Neural cell (in vitro differentiated cells): ENCODE measurements around the gene WDR81. TPM values are rescaled to one million over a fixed set of nuclear protein-coding genes. Genes with fewer than 3 reads are reported as not detected.

ENCODE experiments used
- H2AFZ ChIP-seq: fragments of 200-600, 300-800 bp; sonication (generic), shearing (Covaris generic); 2 replicates; pipeline ENCODE4 v1.6.0; 2014; ENCODE audit warnings: low read depth, mild to moderate bottlenecking, antibody characterized with exemption, low read length, moderate library complexity
- H3F3A ChIP-seq: fragments of 200-600 bp; shearing (Covaris generic); 2 replicates; pipeline ENCODE4 v1.6.1; 2016; ENCODE audit warnings: mild to moderate bottlenecking, moderate library complexity, mixed read lengths, antibody characterized with exemption, low read length; ENCODE audit not compliant: insufficient read depth, poor library complexity, severe bottlenecking
- H3K27ac ChIP-seq: fragments of 200-600, 300-800 bp; sonication (generic), shearing (Covaris generic); 2 replicates; pipeline ENCODE4 v1.5.1; 2014; ENCODE audit warnings: mild to moderate bottlenecking, low read length, moderate library complexity
- H3K27me3 ChIP-seq: fragments of 300-800, 200-600 bp; sonication (generic), shearing (Covaris generic); 2 replicates; pipeline ENCODE4 v1.6.0; 2014; ENCODE audit warnings: mild to moderate bottlenecking, low read depth, low read length, moderate library complexity; ENCODE audit not compliant: insufficient read depth
- H3K36me3 ChIP-seq: fragments of 300-800, 200-600 bp; sonication (generic), shearing (Covaris generic); 2 replicates; pipeline ENCODE4 v1.5.1; 2014; ENCODE audit warnings: mild to moderate bottlenecking, antibody characterized with exemption, low read length, moderate library complexity; ENCODE audit not compliant: insufficient read depth
- H3K4me2 ChIP-seq: fragments of 300-800, 200-600 bp; sonication (generic), shearing (Covaris generic); 2 replicates; pipeline ENCODE4 v1.6.0; 2014; ENCODE audit warnings: mild to moderate bottlenecking, low read length
- H3K4me3 ChIP-seq: fragments of 300-800, 200-600 bp; sonication (generic), shearing (Covaris generic); 2 replicates; pipeline ENCODE4 v1.5.1; 2014; ENCODE audit warnings: mild to moderate bottlenecking, low read length, moderate library complexity
- H3K79me2 ChIP-seq: fragments of 200-600 bp; shearing (Covaris generic); replicated peaks from 2 replicates; pipeline ENCODE4 v1.6.0; 2014; ENCODE audit warnings: mild to moderate bottlenecking, low read length, moderate library complexity; ENCODE audit not compliant: insufficient read depth
- H3K9ac ChIP-seq: fragments of 300-800, 200-600 bp; sonication (generic), shearing (Covaris generic); 2 replicates; pipeline ENCODE4 v1.6.1; 2016; ENCODE audit warnings: mild to moderate bottlenecking, low read length, mixed read lengths
- H3K9me2 ChIP-seq: fragments of 200-600 bp; shearing (Covaris generic); 2 replicates; pipeline ENCODE4 v1.6.1; 2016; ENCODE audit warnings: mild to moderate bottlenecking, low read length, mixed read lengths; ENCODE audit not compliant: insufficient read depth
- H3K9me3 ChIP-seq: fragments of 200-600, 300-800 bp; sonication (generic), shearing (Covaris generic); 2 replicates; pipeline ENCODE4 v1.6.1; 2016; ENCODE audit warnings: mild to moderate bottlenecking, mixed run types, low read length, moderate library complexity, mixed read lengths
- H4K20me1 ChIP-seq: fragments of 200-600 bp; shearing (Covaris generic); 2 replicates; pipeline ENCODE4 v1.6.1; 2016; ENCODE audit warnings: mild to moderate bottlenecking, mixed run types; ENCODE audit not compliant: insufficient read depth
- EP300 ChIP-seq: fragments of 450-650 bp; conservative IDR thresholded peaks from 2 replicates; pipeline ENCODE4 v1.6.1; 2014; ENCODE audit warnings: antibody characterized with exemption, mild to moderate bottlenecking, moderate library complexity; ENCODE audit not compliant: poor library complexity, severe bottlenecking
- EZH2 ChIP-seq: fragments of 200-600, 300-800 bp; shearing (Covaris generic), sonication (generic); IDR thresholded peaks from 2 replicates; pipeline ENCODE4 v1.6.1; 2014; ENCODE audit warnings: antibody characterized with exemption, low read length, borderline replicate concordance, mild to moderate bottlenecking; ENCODE audit not compliant: insufficient read depth, poor library complexity, severe bottlenecking
- MXI1 ChIP-seq: fragments of 450-650 bp; conservative IDR thresholded peaks from 2 replicates; pipeline ENCODE4 v1.6.1; 2014; ENCODE audit warnings: antibody characterized with exemption, mild to moderate bottlenecking; ENCODE audit not compliant: poor library complexity, severe bottlenecking
- POLR2AphosphoS5 ChIP-seq: IDR thresholded peaks from 2 replicates; pipeline ENCODE4 v1.6.1; 2012
- RAD21 ChIP-seq: fragments of 450-650 bp; conservative IDR thresholded peaks from 2 replicates; pipeline ENCODE4 v1.6.1; 2014; ENCODE audit warnings: antibody characterized with exemption, mild to moderate bottlenecking, moderate library complexity
- SMC3 ChIP-seq: fragments of 450-650 bp; conservative IDR thresholded peaks from 2 replicates; pipeline ENCODE4 v1.6.1; 2014; ENCODE audit warnings: antibody characterized with exemption, mild to moderate bottlenecking, moderate library complexity; ENCODE audit not compliant: poor library complexity
- TAF1 ChIP-seq: IDR thresholded peaks from 2 replicates; pipeline ENCODE4 v1.6.1; 2012; ENCODE audit warnings: low read depth
- polyA plus RNA-seq: library from polyadenylated mRNA; depleted of rRNA; stranded (reverse); fragments of >200 nt; gene quantifications from 2 replicates; pipeline ENCODE4 v1.2.3, GENCODE V29; 2014
- TF ChIP-seq, protein P1 (sequence below): IDR thresholded peaks from 2 replicates; pipeline ENCODE4 v1.6.1; 2012; ENCODE audit warnings: borderline replicate concordance
- TF ChIP-seq, protein P2 (sequence below): fragments of 450-650 bp; IDR thresholded peaks from 2 replicates; pipeline ENCODE4 v1.5.1; 2014; ENCODE audit warnings: antibody characterized with exemption, mild to moderate bottlenecking, moderate library complexity; ENCODE audit not compliant: poor library complexity, severe bottlenecking

The WDR81 gene
- polyA plus RNA-seq, 1 donor from 2014 or later = 5.4 TPM

DNA sequence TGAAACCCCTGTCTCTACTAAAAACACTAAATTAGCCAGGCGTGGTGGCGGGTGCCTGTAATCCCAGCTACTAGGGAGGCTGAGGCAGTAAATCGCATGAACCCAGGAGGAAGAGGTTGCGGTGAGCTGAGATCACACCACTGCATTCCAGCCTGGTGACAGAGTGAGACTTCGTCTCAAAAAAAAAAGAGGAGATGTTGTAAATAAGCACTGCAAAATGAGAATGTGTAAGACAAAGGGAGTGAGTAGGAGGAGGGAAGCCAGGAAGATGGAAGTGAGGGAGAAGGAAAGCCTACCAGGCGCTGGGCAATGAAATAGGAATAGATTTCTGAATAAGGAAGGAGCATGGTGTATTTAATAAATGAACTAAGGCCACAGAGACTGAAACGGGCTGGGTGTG is 31.2 kb upstream of the WDR81 start:
- no peaks in the 10 kb centered on the region for H3F3A ChIP-seq
- no peak for TF ChIP-seq EP300
- no peak for TF ChIP-seq EZH2
- TF ChIP-seq MXI1 = no peak
- no peak for TF ChIP-seq SMC3
- TF ChIP-seq TAF1 = no peak
- TF ChIP-seq RAD21 = no peak
- TF ChIP-seq POLR2AphosphoS5 = no peak
- TF ChIP-seq, protein P1, sequence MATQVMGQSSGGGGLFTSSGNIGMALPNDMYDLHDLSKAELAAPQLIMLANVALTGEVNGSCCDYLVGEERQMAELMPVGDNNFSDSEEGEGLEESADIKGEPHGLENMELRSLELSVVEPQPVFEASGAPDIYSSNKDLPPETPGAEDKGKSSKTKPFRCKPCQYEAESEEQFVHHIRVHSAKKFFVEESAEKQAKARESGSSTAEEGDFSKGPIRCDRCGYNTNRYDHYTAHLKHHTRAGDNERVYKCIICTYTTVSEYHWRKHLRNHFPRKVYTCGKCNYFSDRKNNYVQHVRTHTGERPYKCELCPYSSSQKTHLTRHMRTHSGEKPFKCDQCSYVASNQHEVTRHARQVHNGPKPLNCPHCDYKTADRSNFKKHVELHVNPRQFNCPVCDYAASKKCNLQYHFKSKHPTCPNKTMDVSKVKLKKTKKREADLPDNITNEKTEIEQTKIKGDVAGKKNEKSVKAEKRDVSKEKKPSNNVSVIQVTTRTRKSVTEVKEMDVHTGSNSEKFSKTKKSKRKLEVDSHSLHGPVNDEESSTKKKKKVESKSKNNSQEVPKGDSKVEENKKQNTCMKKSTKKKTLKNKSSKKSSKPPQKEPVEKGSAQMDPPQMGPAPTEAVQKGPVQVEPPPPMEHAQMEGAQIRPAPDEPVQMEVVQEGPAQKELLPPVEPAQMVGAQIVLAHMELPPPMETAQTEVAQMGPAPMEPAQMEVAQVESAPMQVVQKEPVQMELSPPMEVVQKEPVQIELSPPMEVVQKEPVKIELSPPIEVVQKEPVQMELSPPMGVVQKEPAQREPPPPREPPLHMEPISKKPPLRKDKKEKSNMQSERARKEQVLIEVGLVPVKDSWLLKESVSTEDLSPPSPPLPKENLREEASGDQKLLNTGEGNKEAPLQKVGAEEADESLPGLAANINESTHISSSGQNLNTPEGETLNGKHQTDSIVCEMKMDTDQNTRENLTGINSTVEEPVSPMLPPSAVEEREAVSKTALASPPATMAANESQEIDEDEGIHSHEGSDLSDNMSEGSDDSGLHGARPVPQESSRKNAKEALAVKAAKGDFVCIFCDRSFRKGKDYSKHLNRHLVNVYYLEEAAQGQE = no peak
- TF ChIP-seq, protein P2, sequence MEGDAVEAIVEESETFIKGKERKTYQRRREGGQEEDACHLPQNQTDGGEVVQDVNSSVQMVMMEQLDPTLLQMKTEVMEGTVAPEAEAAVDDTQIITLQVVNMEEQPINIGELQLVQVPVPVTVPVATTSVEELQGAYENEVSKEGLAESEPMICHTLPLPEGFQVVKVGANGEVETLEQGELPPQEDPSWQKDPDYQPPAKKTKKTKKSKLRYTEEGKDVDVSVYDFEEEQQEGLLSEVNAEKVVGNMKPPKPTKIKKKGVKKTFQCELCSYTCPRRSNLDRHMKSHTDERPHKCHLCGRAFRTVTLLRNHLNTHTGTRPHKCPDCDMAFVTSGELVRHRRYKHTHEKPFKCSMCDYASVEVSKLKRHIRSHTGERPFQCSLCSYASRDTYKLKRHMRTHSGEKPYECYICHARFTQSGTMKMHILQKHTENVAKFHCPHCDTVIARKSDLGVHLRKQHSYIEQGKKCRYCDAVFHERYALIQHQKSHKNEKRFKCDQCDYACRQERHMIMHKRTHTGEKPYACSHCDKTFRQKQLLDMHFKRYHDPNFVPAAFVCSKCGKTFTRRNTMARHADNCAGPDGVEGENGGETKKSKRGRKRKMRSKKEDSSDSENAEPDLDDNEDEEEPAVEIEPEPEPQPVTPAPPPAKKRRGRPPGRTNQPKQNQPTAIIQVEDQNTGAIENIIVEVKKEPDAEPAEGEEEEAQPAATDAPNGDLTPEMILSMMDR = no peak
- H3K36me3 ChIP-seq = no peaks in the 10 kb centered on the region
- H3K9me3 ChIP-seq = no peaks in the 10 kb centered on the region
- no peak overlapping the region for H3K4me2 ChIP-seq
- H3K4me3 ChIP-seq = no peak overlapping the region
- no peaks in the 10 kb centered on the region for H3K27me3 ChIP-seq
- no peaks in the 10 kb centered on the region for H3K9me2 ChIP-seq
- no peak overlapping the region for H2AFZ ChIP-seq
- no peaks in the 10 kb centered on the region for H3K79me2 ChIP-seq
- no peaks in the 10 kb centered on the region for H4K20me1 ChIP-seq
- no peak overlapping the region for H3K9ac ChIP-seq
- H3K27ac ChIP-seq = no peak overlapping the region

- no peak overlapping the region for H3K9ac ChIP-seq
Measured at GRCh38 chr17:1695365-1695764, 29.1 kb upstream of the WDR81 start.

More at GRCh38 chr17:1695365-1695764, 29.1 kb upstream of the WDR81 start:
- no peaks in the 10 kb centered on the region for H3K9me3 ChIP-seq
- no peaks in the 10 kb centered on the region for H3K9me2 ChIP-seq
- H3K79me2 ChIP-seq = no peaks in the 10 kb centered on the region
- no peaks in the 10 kb centered on the region for H3F3A ChIP-seq
- TF ChIP-seq TAF1 (no peak), SMC3 (no peak), RAD21 (no peak), POLR2AphosphoS5 (no peak), MXI1 (no peak), EP300 (no peak), EZH2 (no peak)
- TF ChIP-seq, protein P1 = no peak
- TF ChIP-seq, protein P2 = no peak
- no peaks in the 10 kb centered on the region for H4K20me1 ChIP-seq
- no peaks in the 10 kb centered on the region for H3K27me3 ChIP-seq
- H3K4me3 ChIP-seq = no peak overlapping the region
- no peak overlapping the region for H3K4me2 ChIP-seq
- H3K27ac ChIP-seq = no peak overlapping the region
- H3K36me3 ChIP-seq = no peaks in the 10 kb centered on the region
- H2AFZ ChIP-seq = no peak overlapping the region
